HUES6 (cell line): ENCODE results near the gene TDRD5.
"Not testable (repeated sequence)": the region's sequence is repeated elsewhere in the genome, so short reads cannot be mapped to it uniquely, and the experiment has no call there.

Source experiments
- H3K27ac ChIP-seq: 2 replicates; pipeline ENCODE4 v1.7.0; 2013; ENCODE audit warnings: low read depth, mild to moderate bottlenecking, low read length, inconsistent platforms
- H3K27me3 ChIP-seq: 2 replicates; pipeline ENCODE4 v1.6.1; 2013; ENCODE audit warnings: low read length; ENCODE audit not compliant: control insufficient read depth, insufficient read depth
- H3K36me3 ChIP-seq: 2 replicates; pipeline ENCODE4 v1.6.1; 2013; ENCODE audit warnings: low read length; ENCODE audit not compliant: control insufficient read depth, insufficient read depth
- H3K4me1 ChIP-seq: 2 replicates; pipeline ENCODE4 v1.6.1; 2013; ENCODE audit warnings: low read length; ENCODE audit not compliant: control insufficient read depth, insufficient read depth
- H3K4me3 ChIP-seq: 2 replicates; pipeline ENCODE4 v1.5.1; 2013; ENCODE audit warnings: low read depth, low read length
- H3K9ac ChIP-seq: one replicate; pipeline ENCODE4 v1.6.1; 2013; ENCODE audit warnings: mild to moderate bottlenecking, low read length
- H3K9me3 ChIP-seq: 2 replicates; pipeline ENCODE4 v1.6.1; 2013; ENCODE audit warnings: low read depth, low read length; ENCODE audit not compliant: control insufficient read depth, insufficient read depth

TDRD5 gene

GRCh38 chr1:179612361-179612760 is 20.7 kb downstream of the TDRD5 start:
- Histone ChIP-seq H3K9ac (no peak overlapping the region), H3K4me1 (no peaks in the 10 kb centered on the region), H3K36me3 (no peaks in the 10 kb centered on the region), H3K4me3 (no peak overlapping the region), H3K9me3 (no peaks in the 10 kb centered on the region), H3K27me3 (no peaks in the 10 kb centered on the region), H3K27ac (no peak overlapping the region)

GRCh38 chr1:179630719-179631118 is 39.1 kb downstream of the TDRD5 start:
- Histone ChIP-seq H3K9ac (no peak overlapping the region), H3K9me3 (no peaks in the 10 kb centered on the region), H3K36me3 (no peaks in the 10 kb centered on the region), H3K4me1 (no peaks in the 10 kb centered on the region), H3K27me3 (no peaks in the 10 kb centered on the region), H3K27ac (no peak overlapping the region), H3K4me3 (no peak overlapping the region)

- no peak overlapping the region for H3K4me3 ChIP-seq
- no peaks in the 10 kb centered on the region for H3K4me1 ChIP-seq
- H3K27ac ChIP-seq: no peak overlapping the region
- no peaks in the 10 kb centered on the region for H3K36me3 ChIP-seq
- H3K9me3 ChIP-seq: no peaks in the 10 kb centered on the region
- no peaks in the 10 kb centered on the region for H3K27me3 ChIP-seq
- H3K9ac ChIP-seq: no peak overlapping the region
Observed at GRCh38 chr1:179632868-179633267, 41.2 kb downstream of the TDRD5 start.

- H3K9me3 ChIP-seq: no peaks in the 10 kb centered on the region
- H3K27ac ChIP-seq: no peak overlapping the region
- no peaks in the 10 kb centered on the region for H3K27me3 ChIP-seq
- H3K9ac ChIP-seq: no peak overlapping the region
- H3K36me3 ChIP-seq: no peaks in the 10 kb centered on the region
- no peak overlapping the region for H3K4me3 ChIP-seq
- H3K4me1 ChIP-seq: no peaks in the 10 kb centered on the region
Observed at GRCh38 chr1:179637211-179637860, 45.7 kb downstream of the TDRD5 start.

- H3K36me3 ChIP-seq: no peaks in the 10 kb centered on the region
- H3K27ac ChIP-seq: no peak overlapping the region
- H3K9ac ChIP-seq: no peak overlapping the region
- H3K9me3 ChIP-seq: peaks cover 5% of the 10 kb centered on the region; the same call in 1 of the 2 replicates
- no peaks in the 10 kb centered on the region for H3K4me1 ChIP-seq
- H3K4me3 ChIP-seq: no peak overlapping the region
- H3K27me3 ChIP-seq: no peaks in the 10 kb centered on the region
Observed at GRCh38 chr1:179661018-179661417, 69.4 kb downstream of the TDRD5 start.

DNA sequence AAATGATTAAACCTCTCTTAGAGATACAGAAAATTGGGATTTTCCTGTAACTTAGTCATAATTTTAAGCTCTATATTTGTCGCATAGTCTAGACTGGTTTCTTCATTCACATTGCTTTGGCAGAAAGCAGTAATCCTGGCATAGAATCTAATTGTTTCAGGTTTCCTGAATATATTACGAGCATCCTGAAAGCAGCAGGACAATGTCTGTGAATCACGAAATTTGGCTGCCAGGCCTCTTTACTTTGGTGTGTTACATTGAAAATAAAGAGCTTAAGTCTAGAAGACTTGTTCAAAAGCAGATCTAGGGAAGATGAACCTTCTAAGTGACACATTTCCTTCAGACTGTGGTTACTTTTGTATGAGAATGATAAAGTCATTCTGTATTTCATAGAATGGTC is 72.2 kb downstream of the TDRD5 start:
- no peaks in the 10 kb centered on the region for H3K27me3 ChIP-seq
- no peak overlapping the region for H3K9ac ChIP-seq
- H3K9me3 ChIP-seq: peaks cover 2% of the 10 kb centered on the region; the same call in 1 of the 2 replicates
- no peak overlapping the region for H3K4me3 ChIP-seq
- no peaks in the 10 kb centered on the region for H3K4me1 ChIP-seq
- no peaks in the 10 kb centered on the region for H3K36me3 ChIP-seq
- no peak overlapping the region for H3K27ac ChIP-seq

DNA sequence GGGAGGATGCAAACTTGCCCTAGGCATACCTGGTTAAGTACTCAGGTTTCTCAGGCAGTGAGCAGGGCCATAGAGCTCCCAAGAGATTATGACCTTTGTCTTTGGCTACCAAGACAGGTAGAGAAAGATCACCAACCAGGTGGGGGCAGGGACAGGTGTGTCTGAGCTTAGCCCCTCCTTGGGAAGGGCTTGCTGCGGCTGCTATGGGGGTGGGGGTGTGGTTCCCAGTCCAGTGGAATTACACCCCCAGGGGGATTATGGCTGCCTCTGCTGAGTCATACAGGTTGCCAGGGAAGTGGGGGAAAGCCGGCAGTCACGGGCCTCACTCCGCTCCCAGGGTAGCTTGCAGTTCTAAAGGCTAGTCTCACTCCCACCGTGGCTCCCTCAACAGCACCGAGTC is 86.2 kb downstream of the TDRD5 start:
- Histone ChIP-seq H3K9me3 (no peaks in the 10 kb centered on the region), H3K9ac (no peak overlapping the region), H3K4me3 (no peak overlapping the region), H3K4me1 (no peaks in the 10 kb centered on the region), H3K27me3 (no peaks in the 10 kb centered on the region), H3K27ac (no peak overlapping the region), H3K36me3 (no peaks in the 10 kb centered on the region)

- not testable (repeated sequence) for H3K9me3 ChIP-seq, H3K27ac ChIP-seq, H3K27me3 ChIP-seq, H3K36me3 ChIP-seq, H3K4me3 ChIP-seq, H3K4me1 ChIP-seq, H3K9ac ChIP-seq
Observed at GRCh38 chr1:179694530-179694929, 102.9 kb downstream of the TDRD5 start.

GRCh38 chr1:179702946-179703539 is 111.4 kb downstream of the TDRD5 start:
- Histone ChIP-seq H3K4me3 (no peak overlapping the region), H3K27me3 (no peaks in the 10 kb centered on the region), H3K9ac (no peak overlapping the region), H3K4me1 (no peaks in the 10 kb centered on the region), H3K9me3 (no peaks in the 10 kb centered on the region), H3K27ac (no peak overlapping the region), H3K36me3 (no peaks in the 10 kb centered on the region)

DNA sequence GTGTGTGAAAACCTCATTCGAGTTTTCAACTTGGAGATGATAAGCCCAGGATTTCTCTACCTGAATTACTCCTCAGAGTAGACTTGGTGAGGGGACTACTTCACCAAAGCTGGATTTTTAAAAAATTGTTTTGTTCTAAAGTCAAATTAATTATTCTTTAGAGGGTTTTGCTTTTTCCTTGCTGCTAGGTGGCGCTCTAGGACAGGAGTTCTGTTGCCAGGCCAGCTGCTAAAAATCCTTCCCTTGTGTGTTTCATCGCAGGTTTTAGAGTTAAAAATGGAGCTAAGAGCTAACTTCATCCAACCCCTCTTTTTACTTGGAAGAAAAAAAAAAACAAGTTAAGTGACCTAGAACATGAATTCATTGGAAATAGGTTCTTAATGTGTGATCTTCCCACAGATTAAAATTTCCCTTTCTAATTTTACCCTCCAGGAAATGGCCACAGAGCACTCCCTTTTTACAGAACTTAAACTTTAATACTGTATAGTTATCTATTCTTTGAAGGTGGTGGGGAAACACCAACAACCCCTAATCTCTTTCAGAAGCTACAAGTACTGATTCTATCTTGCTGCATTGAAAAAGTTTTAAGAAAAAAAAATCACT is 114.8 kb downstream of the TDRD5 start:
- Histone ChIP-seq H3K36me3 (no peaks in the 10 kb centered on the region), H3K27me3 (no peaks in the 10 kb centered on the region), H3K4me3 (no peak overlapping the region), H3K4me1 (no peaks in the 10 kb centered on the region), H3K27ac (no peak overlapping the region), H3K9me3 (no peaks in the 10 kb centered on the region), H3K9ac (no peak overlapping the region)

- Histone ChIP-seq H3K27ac (no peak overlapping the region), H3K9ac (no peak overlapping the region), H3K4me1 (no peaks in the 10 kb centered on the region), H3K9me3 (no peaks in the 10 kb centered on the region), H3K27me3 (no peaks in the 10 kb centered on the region), H3K4me3 (no peak overlapping the region), H3K36me3 (no peaks in the 10 kb centered on the region)
Observed at GRCh38 chr1:179707406-179707805, 115.8 kb downstream of the TDRD5 start.
